Caco-2 (cell line): ENCODE results near the gene MMP11. TPM values are rescaled to one million over a fixed set of nuclear protein-coding genes. Genes with fewer than 3 reads are reported as not detected.

Experiments
- BruUV-seq: library from RNA; stranded (reverse); fragments of 400-500 nt; replicated peaks from 2 replicates; lab custom pipeline; 2021; lab: Mats Ljungman, UMichigan
- CTCF ChIA-PET: fragments of 300-600 bp; sonication (Branson Sonifier 250); formaldehyde crosslinking; loops from one replicate; lab custom pipeline; 2022; ENCODE audit warnings: antibody characterized with exemption; lab: Charles Lee
- POLR2A ChIA-PET: fragments of 300-600 bp; sonication (Branson Sonifier 250); formaldehyde crosslinking; loops from one replicate; lab custom pipeline; 2022; ENCODE audit warnings: antibody characterized with exemption; lab: Charles Lee
- DNase-seq, 2 experiments: peaks; one replicate each; pipeline versions ENCODE4 v3.0.0 to v3.0.0-alpha.2; 2020 to 2022
- H3K27me3 ChIP-seq: replicated peaks from 2 replicates; pipeline ENCODE4 v1.6.0; 2011; ENCODE audit warnings: low read length; ENCODE audit not compliant: control insufficient read depth, insufficient read depth
- H3K36me3 ChIP-seq: 2 replicates; pipeline ENCODE4 v1.5.1; 2011; ENCODE audit warnings: low read length; ENCODE audit not compliant: control insufficient read depth, insufficient read depth
- H3K4me1 ChIP-seq: fragments of 250-450 bp; sonication (Bioruptor Pico); 2 replicates; pipeline ENCODE4 v1.5.1; 2020; ENCODE audit warnings: mild to moderate bottlenecking
- H3K4me3 ChIP-seq: 2 replicates; pipeline ENCODE4 v1.5.1; 2011; ENCODE audit warnings: low read depth, mild to moderate bottlenecking, control low read depth, low read length
- H3K9me3 ChIP-seq: fragments of 250-450 bp; sonication (Bioruptor Pico); 2 replicates; pipeline ENCODE4 v1.5.1; 2020; ENCODE audit warnings: mild to moderate bottlenecking, moderate library complexity
- H3K27ac Mint-ChIP-seq: one replicate; pipeline ENCODE4 v1.8.0; 2022; ENCODE audit warnings: mixed read lengths; ENCODE audit not compliant: unreplicated experiment
- H3K27me3 Mint-ChIP-seq: one replicate; pipeline ENCODE4 v1.8.0; 2022; ENCODE audit warnings: mixed read lengths; ENCODE audit not compliant: insufficient read depth, unreplicated experiment
- H3K36me3 Mint-ChIP-seq: one replicate; pipeline ENCODE4 v1.8.0; 2022; ENCODE audit warnings: mild to moderate bottlenecking, mixed read lengths; ENCODE audit not compliant: insufficient read depth, unreplicated experiment
- H3K4me1 Mint-ChIP-seq: one replicate; pipeline ENCODE4 v1.8.0; 2022; ENCODE audit warnings: low read depth, mixed read lengths; ENCODE audit not compliant: unreplicated experiment
- H3K4me3 Mint-ChIP-seq: one replicate; pipeline ENCODE4 v1.8.0; 2022; ENCODE audit warnings: mild to moderate bottlenecking, moderate library complexity, mixed read lengths; ENCODE audit not compliant: unreplicated experiment
- H3K9me3 Mint-ChIP-seq: one replicate; pipeline ENCODE4 v1.8.0; 2022; ENCODE audit warnings: mixed read lengths; ENCODE audit not compliant: unreplicated experiment
- CTCF ChIP-seq, 2 experiments: fragments of 200-600 bp in 1 of 2; IDR thresholded peaks; 1 replicate in 1 of 2; 2 replicates in 1 of 2; pipeline versions ENCODE4 v1.5.1 to v1.8.0; 2011 to 2022; ENCODE audit warnings: antibody characterized with exemption in 1 of 2, control low read depth in 1 of 2, inconsistent platforms in 1 of 2, low read depth in 1 of 2, low read length in 1 of 2, mild to moderate bottlenecking in 1 of 2, moderate library complexity in 1 of 2; ENCODE audit not compliant: insufficient read depth in 1 of 2, severe bottlenecking in 1 of 2, unreplicated experiment in 1 of 2
- intact Hi-C: fragments of 100-400 bp; cut with micrococcal nuclease; formaldehyde crosslinking; loops from one replicate; pipeline ENCODE4 v1.10.0; 2022; ENCODE audit not compliant: unreplicated experiment
- total RNA-seq: library from RNA; stranded (reverse); gene quantifications from 2 replicates; pipeline ENCODE4 v1.2.3, GENCODE V29; 2022

The MMP11 gene
- total RNA-seq, 1 experiment from 2014 or later: 11.6 TPM

GRCh38 chr22:23815541-23816155 lies 43.0 kb downstream of the MMP11 start:
- Mint-ChIP-seq H3K27me3 (no peaks in the 10 kb centered on the region), H3K27ac (no peak overlapping the region), H3K36me3 (peaks cover 80% of the 10 kb centered on the region), H3K9me3 (no peaks in the 10 kb centered on the region), H3K4me1 (no peaks in the 10 kb centered on the region), H3K4me3 (no peak overlapping the region)
- no peak for DNase-seq
- CTCF ChIA-PET: no interaction called here
- Histone ChIP-seq H3K9me3 (no peaks in the 10 kb centered on the region), H3K36me3 (peaks cover 5% of the 10 kb centered on the region), H3K4me3 (no peak overlapping the region), H3K27me3 (no peaks in the 10 kb centered on the region), H3K4me1 (no peaks in the 10 kb centered on the region)
- no TSS peak for BruUV-seq
- intact Hi-C loops: no loop called here
- TF ChIP-seq CTCF (IDR thresholded peaks at IDR 0.05; ENCODE audit: insufficient read depth in 1 of 2, low read depth in 1 of 2, low read length in 1 of 2, severe bottlenecking in 1 of 2, unreplicated experiment in 1 of 2): no peak
- POLR2A ChIA-PET: no interaction called here

- H3K4me1 Mint-ChIP-seq: no peaks in the 10 kb centered on the region
- no peaks in the 10 kb centered on the region for H3K9me3 Mint-ChIP-seq
- no peak overlapping the region for H3K4me3 Mint-ChIP-seq
- Histone ChIP-seq H3K4me3 (no peak overlapping the region), H3K9me3 (no peaks in the 10 kb centered on the region), H3K36me3 (peaks cover 5% of the 10 kb centered on the region), H3K4me1 (no peaks in the 10 kb centered on the region), H3K27me3 (no peaks in the 10 kb centered on the region)
- no peak for DNase-seq
- H3K27me3 Mint-ChIP-seq: no peaks in the 10 kb centered on the region
- intact Hi-C loops: no loop called here
- CTCF ChIA-PET: no interaction called here
- H3K27ac Mint-ChIP-seq: no peak overlapping the region
- H3K36me3 Mint-ChIP-seq: peaks cover 77% of the 10 kb centered on the region
- no TSS peak for BruUV-seq
- POLR2A ChIA-PET: no interaction called here
- no peak for TF ChIP-seq CTCF (IDR thresholded peaks at IDR 0.05; ENCODE audit: insufficient read depth in 1 of 2, low read depth in 1 of 2, low read length in 1 of 2, severe bottlenecking in 1 of 2, unreplicated experiment in 1 of 2)
Observed at GRCh38 chr22:23816156-23816976, 43.7 kb downstream of the MMP11 start.

- Mint-ChIP-seq H3K27ac (no peak overlapping the region), H3K27me3 (no peaks in the 10 kb centered on the region), H3K36me3 (peaks cover 72% of the 10 kb centered on the region), H3K4me3 (no peak overlapping the region), H3K4me1 (no peaks in the 10 kb centered on the region), H3K9me3 (no peaks in the 10 kb centered on the region)
- CTCF ChIA-PET: no interaction called here
- intact Hi-C loops: no loop called here
- BruUV-seq: no TSS peak
- no peaks in the 10 kb centered on the region for H3K27me3 ChIP-seq
- no peak for TF ChIP-seq CTCF (IDR thresholded peaks at IDR 0.05; ENCODE audit: insufficient read depth in 1 of 2, low read depth in 1 of 2, low read length in 1 of 2, severe bottlenecking in 1 of 2, unreplicated experiment in 1 of 2)
- H3K36me3 ChIP-seq: peaks cover 5% of the 10 kb centered on the region
- no peak for DNase-seq
- no peak overlapping the region for H3K4me3 ChIP-seq
- no peaks in the 10 kb centered on the region for H3K4me1 ChIP-seq
- H3K9me3 ChIP-seq: no peaks in the 10 kb centered on the region
- POLR2A ChIA-PET: no interaction called here
Observed at GRCh38 chr22:23817146-23817545, 44.5 kb downstream of the MMP11 start.
